GM12801 (cell line): ENCODE results near the gene ARID1B.

ENCODE experiments used
- CTCF ChIP-seq: IDR thresholded peaks from one replicate; pipeline ENCODE4 v1.5.1; 2011; ENCODE audit warnings: control low read depth; ENCODE audit not compliant: insufficient read length; ENCODE audit errors: extremely low read depth

ARID1B gene

DNA sequence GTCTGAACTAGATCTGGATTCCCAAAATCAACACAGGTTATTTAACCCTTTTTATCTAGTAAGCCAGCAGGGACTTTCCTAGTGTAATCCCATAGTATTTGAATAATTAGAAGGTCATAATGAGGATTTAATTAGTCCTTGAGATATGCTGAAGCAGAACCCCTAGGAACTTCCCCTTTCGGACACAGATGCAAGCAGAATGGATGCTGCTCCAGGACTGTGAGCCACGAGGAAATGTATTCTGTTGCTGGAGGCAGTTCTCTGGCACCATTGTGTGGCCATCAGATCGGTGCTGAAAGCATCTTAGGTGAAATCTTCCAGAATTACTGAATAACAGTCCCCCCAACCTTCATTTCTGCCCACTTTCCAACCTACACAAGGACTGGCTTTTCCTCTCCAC, 339.2 kb downstream of the ARID1B start:
- TF ChIP-seq CTCF: no peak

DNA sequence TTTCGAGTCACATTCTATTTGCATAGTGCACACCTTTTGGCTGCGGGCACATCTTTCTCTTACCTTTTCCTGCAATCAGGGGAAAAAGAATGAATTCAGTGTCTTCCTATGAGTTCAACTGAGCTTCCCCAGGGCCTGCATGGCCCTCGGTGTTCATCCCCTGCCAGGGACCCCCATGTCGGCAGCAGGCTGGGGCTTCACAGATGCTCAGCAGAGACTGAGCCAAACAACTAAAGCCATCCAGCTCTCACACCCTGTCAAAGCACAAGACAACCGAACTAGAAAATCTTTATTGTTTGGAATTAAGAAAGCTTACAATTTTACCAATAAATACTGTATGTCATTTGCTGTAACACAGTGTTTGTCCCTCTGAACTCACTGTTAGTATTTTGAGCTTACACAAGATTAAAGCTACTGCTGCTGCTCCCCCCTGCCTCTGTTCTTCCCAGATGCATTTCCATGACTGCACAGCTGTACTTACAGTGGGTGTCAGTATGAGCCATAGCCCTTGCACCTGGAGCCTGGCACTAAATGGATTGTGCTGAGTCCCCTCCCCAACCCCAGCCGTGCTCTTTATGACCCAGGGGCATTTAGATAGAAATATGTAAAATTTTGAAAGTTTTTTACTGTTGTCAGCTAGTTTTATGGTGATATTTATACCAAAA, 340.4 kb downstream of the ARID1B start:
- TF ChIP-seq CTCF: no peak

GRCh38 chr6:157119502-157120027, 342.4 kb downstream of the ARID1B start:
- no peak for TF ChIP-seq CTCF

DNA sequence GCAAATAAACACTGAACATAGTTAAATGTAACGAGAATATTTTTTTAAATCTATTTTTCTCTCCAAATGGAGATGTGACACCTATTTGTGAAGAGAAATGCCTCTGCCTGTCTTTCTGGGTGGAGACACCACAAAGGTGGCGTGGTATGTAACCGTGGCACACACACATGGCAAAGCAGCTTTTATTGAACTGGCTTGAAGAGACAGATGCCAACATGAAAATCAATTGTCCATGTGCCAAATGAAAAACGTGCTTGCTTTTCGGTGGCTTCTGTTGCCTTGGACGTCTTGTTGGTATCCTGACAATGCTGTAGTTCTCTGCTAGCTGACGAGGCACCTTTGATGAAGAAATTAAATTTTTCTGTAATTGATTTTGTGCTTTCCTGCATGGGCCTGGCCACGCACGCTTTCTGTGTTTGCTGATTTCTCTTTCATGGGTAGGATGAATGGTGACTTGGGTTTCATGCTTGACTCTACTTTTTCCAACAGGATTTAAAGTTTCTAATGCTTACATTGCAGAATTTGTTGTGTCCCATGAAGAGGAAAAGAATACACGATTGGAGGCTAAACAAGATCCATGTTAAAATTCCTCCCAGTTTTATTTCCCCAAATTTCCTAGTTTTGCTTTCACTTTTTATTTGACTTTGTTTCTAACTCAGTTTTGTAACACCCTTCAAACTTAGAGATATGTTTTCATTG, 343.5 kb downstream of the ARID1B start:
- no peak for TF ChIP-seq CTCF

DNA sequence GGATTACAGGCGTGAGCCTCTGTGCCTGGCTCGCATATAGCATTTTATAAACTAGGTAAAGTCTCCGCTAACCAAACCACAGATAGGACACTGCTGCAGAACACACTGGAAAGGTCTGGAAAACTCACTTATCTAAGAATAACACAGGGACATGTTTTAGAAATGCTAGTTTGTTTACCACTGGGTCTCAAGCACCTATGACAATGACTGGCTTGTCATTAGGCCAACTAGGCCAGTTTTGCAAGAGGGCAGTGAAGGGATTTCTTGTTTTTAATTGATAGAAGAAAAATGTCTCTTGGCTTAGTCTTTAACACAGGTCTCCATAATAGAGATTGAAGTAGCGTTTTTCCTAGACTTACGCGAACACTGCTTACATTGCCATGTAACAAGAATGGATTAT, 344.7 kb downstream of the ARID1B start:
- no peak for TF ChIP-seq CTCF

DNA sequence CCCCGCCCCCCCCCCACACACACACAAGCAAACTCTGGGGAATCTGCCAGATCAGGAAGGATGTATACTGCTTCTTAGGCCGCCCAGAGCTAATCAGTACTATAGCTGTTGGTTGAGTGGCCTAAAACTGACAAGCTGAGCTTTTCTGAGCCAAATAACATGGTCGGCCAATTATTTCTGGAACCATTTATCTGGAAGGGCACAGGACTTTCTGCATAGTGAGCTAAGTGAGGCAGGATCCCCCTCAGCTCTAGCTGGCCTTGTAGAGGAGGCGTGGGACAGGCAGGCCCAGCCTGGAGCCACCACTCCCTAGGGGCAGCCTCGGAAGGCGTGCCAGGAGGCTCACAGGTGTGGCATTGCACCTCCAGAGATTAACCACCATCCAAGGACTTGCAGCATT, 346.1 kb downstream of the ARID1B start:
- no peak for TF ChIP-seq CTCF

DNA sequence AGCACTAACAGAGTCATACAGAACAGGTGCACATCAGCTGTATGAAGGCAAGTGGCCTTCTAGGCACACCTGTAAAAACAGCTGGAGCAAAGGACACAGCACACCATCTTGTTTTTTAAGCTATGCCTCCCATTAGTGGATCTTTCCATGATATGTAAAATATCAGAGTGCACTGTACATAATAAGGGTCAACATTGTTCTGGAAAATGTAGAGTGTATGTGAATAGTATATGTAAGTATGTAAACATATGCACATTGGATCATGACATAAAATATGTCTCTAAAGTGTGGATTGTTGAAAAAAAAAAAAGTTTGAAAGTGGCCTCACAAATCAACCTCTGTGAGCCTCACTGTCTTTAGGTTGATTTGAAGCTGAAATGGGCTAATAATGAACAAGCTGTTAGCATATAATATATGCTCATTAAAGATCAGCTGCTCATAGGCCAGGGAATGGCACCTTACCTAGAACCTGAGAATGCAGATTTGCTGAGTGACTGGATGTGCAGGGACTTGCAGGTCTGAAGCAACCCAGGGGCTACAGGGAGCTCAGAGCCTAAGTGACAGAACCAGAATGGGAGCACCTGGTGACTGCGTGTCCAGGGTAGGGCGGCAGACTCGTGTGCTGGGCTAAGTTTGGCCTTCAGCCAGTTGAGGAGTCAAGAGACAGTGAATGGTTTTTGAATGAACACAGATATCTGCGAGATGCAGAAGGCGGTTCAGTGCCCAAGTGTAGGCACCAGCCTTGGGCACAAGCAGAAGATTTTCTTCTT, 347.5 kb downstream of the ARID1B start:
- no peak for TF ChIP-seq CTCF
